H1 (cell line): ENCODE data around the gene PLEKHG3. TPM values are rescaled to one million over a fixed set of nuclear protein-coding genes. Genes with fewer than 3 reads are reported as not detected.

Source experiments
- BACH1 ChIP-seq: IDR thresholded peaks from 2 replicates; pipeline ENCODE4 v1.6.1; 2012; ENCODE audit warnings: low read length, improper control_type of control experiment
- BRCA1 ChIP-seq: IDR thresholded peaks from 2 replicates; pipeline ENCODE4 v1.6.1; 2012; ENCODE audit warnings: low read depth, low read length, improper control_type of control experiment
- CBX5 ChIP-seq: fragments of 300-800, 300-1000 bp; sonication (generic); IDR thresholded peaks from 2 replicates; pipeline ENCODE4 v1.7.1; 2016; ENCODE audit warnings: antibody characterized with exemption, low read length, low read depth
- CEBPB ChIP-seq: IDR thresholded peaks from 2 replicates; pipeline ENCODE4 v1.6.1; 2012; ENCODE audit warnings: low read depth, low read length
- CREB1 ChIP-seq: IDR thresholded peaks from 2 replicates; pipeline ENCODE4 v1.6.1; 2012; ENCODE audit warnings: inconsistent platforms
- CTBP2 ChIP-seq: IDR thresholded peaks from 2 replicates; pipeline ENCODE4 v1.7.0; 2011; ENCODE audit warnings: borderline replicate concordance, mild to moderate bottlenecking, moderate library complexity, mixed read lengths, low read length; ENCODE audit not compliant: insufficient read depth, insufficient read length
- GABPA ChIP-seq: IDR thresholded peaks from 2 replicates; pipeline ENCODE4 v1.6.1; 2011; ENCODE audit warnings: mild to moderate bottlenecking, low read length, moderate library complexity, borderline replicate concordance; ENCODE audit not compliant: insufficient read depth
- GTF2F1 ChIP-seq: IDR thresholded peaks from 2 replicates; pipeline ENCODE4 v1.6.1; 2012; ENCODE audit warnings: low read depth, low read length, improper control_type of control experiment, borderline replicate concordance
- POLR2AphosphoS5 ChIP-seq: IDR thresholded peaks from 2 replicates; pipeline ENCODE4 v1.6.1; 2011; ENCODE audit warnings: low read depth, low read length
- RBBP5 ChIP-seq: IDR thresholded peaks from 2 replicates; pipeline ENCODE4 v1.7.1; 2012; ENCODE audit warnings: low read depth, mild to moderate bottlenecking, inconsistent platforms, low read length, moderate library complexity, borderline replicate concordance
- SAP30 ChIP-seq: fragments of 300-600 bp; sonication (generic); IDR thresholded peaks from 2 replicates; pipeline ENCODE4 v1.7.1; 2012; ENCODE audit warnings: low read length, moderate library complexity, mild to moderate bottlenecking, inconsistent platforms; ENCODE audit not compliant: insufficient read depth, insufficient replicate concordance
- SIX5 ChIP-seq: IDR thresholded peaks from 2 replicates; pipeline ENCODE4 v1.6.1; 2011; ENCODE audit warnings: mild to moderate bottlenecking, low read depth, low read length
- SRF ChIP-seq: IDR thresholded peaks from 2 replicates; pipeline ENCODE4 v1.6.1; 2011; ENCODE audit warnings: mild to moderate bottlenecking, low read depth, low read length, moderate library complexity
- SUZ12 ChIP-seq: fragments of 200-600 bp; sonication (generic); IDR thresholded peaks from 2 replicates; pipeline ENCODE4 v1.6.1; 2012; ENCODE audit warnings: mild to moderate bottlenecking, inconsistent platforms, low read length, moderate library complexity, mixed read lengths
- ZNF274 ChIP-seq: IDR thresholded peaks from 2 replicates; pipeline ENCODE4 v1.7.0; 2012; ENCODE audit warnings: low read length, borderline replicate concordance; ENCODE audit errors: extremely low read depth
- polyA plus RNA-seq, 7 experiments: library from polyadenylated mRNA; depleted of rRNA in 3 of 7; stranded (reverse) in 5 of 7; unstranded in 2 of 7; fragments of >200 nt in 5 of 7; fragments of 200-250 nt in 2 of 7; gene quantifications; 1 replicate in 5 of 7; 2 replicates in 1 of 7; 4 replicates in 1 of 7; pipeline versions ENCODE4 v1.2.1 to v1.2.3, GENCODE V29; 2011 to 2013; ENCODE audit warnings: missing spikeins in 2 of 7, mixed read lengths in 2 of 7
- total RNA-seq: library from RNA; stranded (reverse); fragmentation: NEBNext Ultra II Directional; extraction: Animal tissue kit (Norgen Biotek cat#: 25700); gene quantifications from 2 replicates; pipeline ENCODE4 v1.2.1, GENCODE V29; 2021
- TF ChIP-seq, protein P1 (sequence below): IDR thresholded peaks from 2 replicates; pipeline ENCODE4 v1.6.1; 2012; ENCODE audit warnings: inconsistent platforms

The PLEKHG3 gene
- total and polyA plus RNA-seq, 2 of the 8 experiments (the other 6 are each of a cell fraction or from before 2014, with no cell fraction given): 43.4 to 90.6 TPM

- TF ChIP-seq CBX5: no peak
- TF ChIP-seq BACH1: no peak
- TF ChIP-seq CREB1: no peak
- TF ChIP-seq GABPA: no peak
- TF ChIP-seq CTBP2: peak; percentile 90
- TF ChIP-seq CEBPB: no peak
- peak; percentile 88 for TF ChIP-seq RBBP5
- no peak for TF ChIP-seq GTF2F1
- no peak for TF ChIP-seq SUZ12
- peak; percentile 49; the same call in 1 of the 2 replicates for TF ChIP-seq POLR2AphosphoS5
- no peak for TF ChIP-seq SIX5
- TF ChIP-seq SAP30: no peak
- TF ChIP-seq BRCA1: no peak
- TF ChIP-seq, protein P1, sequence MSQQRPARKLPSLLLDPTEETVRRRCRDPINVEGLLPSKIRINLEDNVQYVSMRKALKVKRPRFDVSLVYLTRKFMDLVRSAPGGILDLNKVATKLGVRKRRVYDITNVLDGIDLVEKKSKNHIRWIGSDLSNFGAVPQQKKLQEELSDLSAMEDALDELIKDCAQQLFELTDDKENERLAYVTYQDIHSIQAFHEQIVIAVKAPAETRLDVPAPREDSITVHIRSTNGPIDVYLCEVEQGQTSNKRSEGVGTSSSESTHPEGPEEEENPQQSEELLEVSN: no peak
- no peak for TF ChIP-seq SRF
- no peak for TF ChIP-seq ZNF274
Measured at GRCh38 chr14:64715628-64716412, 11.6 kb downstream of the PLEKHG3 start (continued).
